ENCODE measurements around the gene RNU1-4. TPM values are rescaled to one million over a fixed set of nuclear protein-coding genes. Genes with fewer than 3 reads are reported as not detected.
"Not testable (repeated sequence)": the region's sequence is repeated elsewhere in the genome, so short reads cannot be mapped to it uniquely, and the experiment has no call there.

The RNU1-4 gene
- total and polyA plus RNA-seq, 2 of the 13 experiments (the other 11 are each of a cell fraction or from before 2014, with no cell fraction given) = under 0.01 to 11,018 TPM

GRCh38 chr1:16764820-16765655 lies 24.7 kb downstream of the RNU1-4 start:
- 16% methylated on average over 14 of the region's 15 CpGs for WGBS (ENCODE audit: low lambda C conversion rate)
- H3K36me3 ChIP-seq (replicated peaks in 1 of 2; ENCODE audit: control insufficient read depth in 1 of 2, insufficient read depth in 2 of 2, low read length in 2 of 2); H3K9me3 ChIP-seq (ENCODE audit: low read length); in situ Hi-C loops (cut with HindIII; ENCODE audit: extremely low pct_ligation_motif_present, low pct_unique_long_range_greater_than_20kb); H3K79me2 ChIP-seq (ENCODE audit: insufficient read depth, low read length); H2AFZ ChIP-seq (ENCODE audit: low read length); H3K27me3 ChIP-seq (ENCODE audit: control insufficient read depth in 1 of 2, insufficient read depth in 2 of 2, low read length in 2 of 2); H4K20me1 ChIP-seq (ENCODE audit: insufficient read depth, low read length); intact Hi-C loops (cut with micrococcal nuclease; ENCODE audit: unreplicated experiment); CTCF ChIA-PET (ENCODE audit: low intra/inter-chr PET ratio, low total read pairs): not testable (repeated sequence)
- peak overlapping the region; percentile 30 to 65 (median 50); a peak in 5 of 6 replicates for H3K4me3 ChIP-seq (replicated peaks in 1 of 3; ENCODE audit: insufficient read depth in 1 of 3, low read depth in 2 of 3, low read length in 3 of 3)
- peak overlapping the region; percentile 76 for H3K9ac ChIP-seq (ENCODE audit: insufficient read depth, low read depth, low read length)
- ATAC-seq = peak; percentile 68
- H3K27ac ChIP-seq (ENCODE audit: extremely low read length, insufficient read depth, low read length) = peak overlapping the region; percentile 95
- H3K4me2 ChIP-seq (ENCODE audit: low read depth, low read length) = peak overlapping the region; percentile 95
- TSS peak; percentile 100 for BruUV-seq (replicated peaks)
- peak; percentile 88 for DNase-seq (ENCODE audit: low spot score)
- FAIRE-seq = peak; percentile 95
- H3K4me1 ChIP-seq (ENCODE audit: insufficient read depth, low read length) = peaks cover 45% of the 10 kb centered on the region
- POLR2A ChIA-PET = interaction anchor here (0.7 kb wide), 1 partner anchor 251 kb away, joined by 3 read pairs; the partner anchor contains the start of gene RNU1-1
- TF ChIP-seq KLF6 (CRISPR knock-in tag; IDR thresholded peaks at IDR 0.05) = peak; percentile 72; the same call in 1 of the 2 replicates
- TF ChIP-seq TFDP2 (CRISPR knock-in tag; IDR thresholded peaks at IDR 0.05) = peak; percentile 52
- peak; percentile 22; the same call in 1 of the 2 replicates for TF ChIP-seq SMAD3 (CRISPR knock-in tag; IDR thresholded peaks at IDR 0.05)
- TF ChIP-seq TFE3 (CRISPR knock-in tag; IDR thresholded peaks at IDR 0.05) = 0 out of 2 replicates have a peak, but pooled peaks have one; percentile 35
- peak; percentile 39; the same call in 1 of the 2 replicates for TF ChIP-seq THRA (CRISPR knock-in tag; IDR thresholded peaks at IDR 0.05; ENCODE audit: borderline replicate concordance)
- peak; percentile 70; the same call in 1 of the 2 replicates for TF ChIP-seq ZNF704 (CRISPR knock-in tag; IDR thresholded peaks at IDR 0.05; ENCODE audit: borderline replicate concordance)
- TF ChIP-seq KLF12 (CRISPR knock-in tag; IDR thresholded peaks at IDR 0.05; ENCODE audit: borderline replicate concordance) = 0 out of 2 replicates have a peak, but pooled peaks have one; percentile 31
- TF ChIP-seq ZC3H4 (CRISPR knock-in tag; IDR thresholded peaks at IDR 0.05; ENCODE audit: borderline replicate concordance) = peak; percentile 57; the same call in 1 of the 2 replicates
- TF ChIP-seq ZBTB21 (CRISPR knock-in tag; IDR thresholded peaks at IDR 0.05) = peak; percentile 8; the same call in 1 of the 2 replicates
- TF ChIP-seq ZBTB44 (CRISPR knock-in tag; IDR thresholded peaks at IDR 0.05) = 0 out of 2 replicates have a peak, but pooled peaks have one; percentile 25
- peak; percentile 74 for TF ChIP-seq SAP130 (CRISPR knock-in tag; IDR thresholded peaks at IDR 0.05; ENCODE audit: low read depth)
- peak; percentile 73; the same call in 1 of the 2 replicates for TF ChIP-seq ZNF792 (CRISPR knock-in tag; IDR thresholded peaks at IDR 0.05)
- TF ChIP-seq DRAP1 (CRISPR knock-in tag; IDR thresholded peaks at IDR 0.05) = peak; percentile 94
- peak; percentile 84 for TF ChIP-seq ZNF644 (CRISPR knock-in tag; IDR thresholded peaks at IDR 0.05; ENCODE audit: low read depth)
- 0 out of 2 replicates have a peak, but pooled peaks have one; percentile 68 for TF ChIP-seq MEF2D (CRISPR knock-in tag; IDR thresholded peaks at IDR 0.05)
